ENCODE measurements around the gene FURIN.
"Not testable (repeated sequence)": the region's sequence is repeated elsewhere in the genome, so short reads cannot be mapped to it uniquely, and the experiment has no call there.

The FURIN gene

DNA sequence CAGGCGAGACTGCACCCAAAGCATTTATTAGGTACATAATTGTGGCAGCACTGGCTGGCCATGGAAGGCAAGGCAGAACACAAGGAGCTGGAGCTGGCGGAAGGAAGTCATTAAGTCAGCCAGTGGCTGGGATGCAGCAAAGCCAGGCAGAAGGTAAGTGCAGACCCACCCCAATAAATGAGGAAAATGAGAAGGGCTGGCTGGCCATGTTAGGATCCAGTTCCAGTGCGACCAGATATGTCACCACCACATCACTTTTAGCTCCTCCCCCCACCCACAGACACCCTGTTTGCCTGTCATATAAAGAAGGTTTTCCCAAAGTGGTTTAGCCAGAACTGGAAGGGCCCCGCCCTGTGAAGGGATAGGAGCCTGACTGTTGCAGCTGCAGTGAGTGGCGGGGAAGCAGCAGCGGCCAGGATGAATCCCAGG is at the start of gene FURIN:
Gene FURIN (plus strand): TSS at position 328 of the 429 bp plus-strand sequence. CDS start 7,153 bp downstream, outside the sequence.
- DNase-seq (ENCODE audit: extremely low spot score) = no peak
- POLR2A ChIA-PET = interaction anchor here (0.8 to 1.5 kb wide), 2 partner anchors 9 to 63 kb away, joined by 3 to 7 read pairs; no protein-coding TSS in a partner anchor
- CTCF ChIA-PET = no interaction called here
- no peak for TF ChIP-seq ARNT (IDR thresholded peaks at IDR 0.05)
- no peak for TF ChIP-seq FOXM1 (IDR thresholded peaks at IDR 0.05; ENCODE audit: borderline replicate concordance)
- no peak for TF ChIP-seq NFRKB (IDR thresholded peaks at IDR 0.05)
- TF ChIP-seq SP1 (IDR thresholded peaks at IDR 0.05) = no peak
- TF ChIP-seq, protein P1, sequence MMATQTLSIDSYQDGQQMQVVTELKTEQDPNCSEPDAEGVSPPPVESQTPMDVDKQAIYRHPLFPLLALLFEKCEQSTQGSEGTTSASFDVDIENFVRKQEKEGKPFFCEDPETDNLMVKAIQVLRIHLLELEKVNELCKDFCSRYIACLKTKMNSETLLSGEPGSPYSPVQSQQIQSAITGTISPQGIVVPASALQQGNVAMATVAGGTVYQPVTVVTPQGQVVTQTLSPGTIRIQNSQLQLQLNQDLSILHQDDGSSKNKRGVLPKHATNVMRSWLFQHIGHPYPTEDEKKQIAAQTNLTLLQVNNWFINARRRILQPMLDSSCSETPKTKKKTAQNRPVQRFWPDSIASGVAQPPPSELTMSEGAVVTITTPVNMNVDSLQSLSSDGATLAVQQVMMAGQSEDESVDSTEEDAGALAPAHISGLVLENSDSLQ (IDR thresholded peaks at IDR 0.05) = no peak
- TF ChIP-seq FOXK2 (IDR thresholded peaks at IDR 0.05) = no peak
- TF ChIP-seq FOXA1 (IDR thresholded peaks at IDR 0.05) = no peak

DNA sequence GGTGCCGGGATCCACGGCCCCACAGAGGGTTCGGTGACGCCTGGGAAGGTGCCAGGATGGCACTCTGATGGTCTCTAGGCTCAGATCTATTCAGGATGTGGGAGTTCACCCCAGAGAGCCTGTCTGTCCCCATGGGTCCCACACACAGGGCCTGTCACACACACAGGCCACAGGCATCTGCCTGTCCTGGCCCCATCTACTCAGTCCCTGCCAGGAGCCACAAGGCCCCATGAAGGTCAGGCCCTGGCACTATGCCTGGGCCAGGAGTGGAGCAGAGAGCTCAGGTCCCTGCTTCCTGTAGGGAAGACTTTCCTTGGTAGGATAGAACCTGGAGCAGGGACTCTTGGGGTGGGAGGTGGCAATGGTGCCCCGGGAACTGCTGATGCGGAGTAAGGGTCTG is 49.0 kb upstream of the FURIN start:
- DNase-seq (ENCODE audit: extremely low spot score) = no peak
- TF ChIP-seq ARNT (IDR thresholded peaks at IDR 0.05) (no peak), HDGF (IDR thresholded peaks at IDR 0.05; ENCODE audit: borderline replicate concordance) (no peak), SP1 (IDR thresholded peaks at IDR 0.05) (no peak), FOXM1 (IDR thresholded peaks at IDR 0.05; ENCODE audit: borderline replicate concordance) (no peak), FOXA1 (IDR thresholded peaks at IDR 0.05) (no peak), L3MBTL2 (conservative IDR thresholded peaks at IDR 0.05) (no peak), ELF4 (IDR thresholded peaks at IDR 0.05) (no peak), FOXK2 (IDR thresholded peaks at IDR 0.05) (no peak), TARDBP (IDR thresholded peaks at IDR 0.05) (no peak)
- CTCF ChIA-PET = interaction anchor here (0.6 kb wide), 1 partner anchor 24 kb away, joined by 4 read pairs; no protein-coding TSS in a partner anchor
- POLR2A ChIA-PET = no interaction called here

DNA sequence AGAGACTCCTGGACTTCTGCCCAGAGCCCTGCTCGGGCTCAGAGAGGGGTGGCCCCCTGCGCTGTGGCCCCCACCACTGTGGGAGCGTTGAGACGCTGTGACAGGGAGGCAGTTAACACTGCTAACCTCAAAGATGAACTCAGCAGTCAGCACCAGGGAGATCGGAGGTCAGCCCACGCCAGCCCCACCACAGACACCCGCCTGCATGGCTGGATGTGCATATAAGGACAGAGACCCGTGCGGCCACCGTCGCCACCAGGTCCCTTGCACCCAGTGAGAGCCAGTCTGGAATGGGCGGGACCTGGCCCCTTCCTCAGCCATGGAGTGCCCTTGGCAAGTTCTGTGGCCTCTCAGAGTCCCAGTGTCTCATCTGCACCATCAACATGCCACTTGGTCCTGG is 48.5 kb upstream of the FURIN start:
- ChIA-PET POLR2A (no interaction called here), CTCF (interaction anchor here (0.6 kb wide), 1 partner anchor 24 kb away, joined by 4 read pairs; no protein-coding TSS in a partner anchor)
- no peak for DNase-seq (ENCODE audit: extremely low spot score)
- no peak for TF ChIP-seq NFRKB (IDR thresholded peaks at IDR 0.05)
- TF ChIP-seq ARNT (IDR thresholded peaks at IDR 0.05) = no peak
- TF ChIP-seq TARDBP (IDR thresholded peaks at IDR 0.05) = no peak
- TF ChIP-seq L3MBTL2 (conservative IDR thresholded peaks at IDR 0.05) = no peak
- no peak for TF ChIP-seq ZNF384 (IDR thresholded peaks at IDR 0.05)
- no peak for TF ChIP-seq LEF1 (IDR thresholded peaks at IDR 0.05; ENCODE audit: borderline replicate concordance)
- no peak for TF ChIP-seq FOXA1 (IDR thresholded peaks at IDR 0.05)
- no peak for TF ChIP-seq ELF4 (IDR thresholded peaks at IDR 0.05)
- TF ChIP-seq HDGF (IDR thresholded peaks at IDR 0.05; ENCODE audit: borderline replicate concordance) = no peak
- no peak for TF ChIP-seq FOXM1 (IDR thresholded peaks at IDR 0.05; ENCODE audit: borderline replicate concordance)
- TF ChIP-seq FOXK2 (IDR thresholded peaks at IDR 0.05) = no peak
- no peak for TF ChIP-seq CTBP1 (IDR thresholded peaks at IDR 0.05; ENCODE audit: borderline replicate concordance)

DNA sequence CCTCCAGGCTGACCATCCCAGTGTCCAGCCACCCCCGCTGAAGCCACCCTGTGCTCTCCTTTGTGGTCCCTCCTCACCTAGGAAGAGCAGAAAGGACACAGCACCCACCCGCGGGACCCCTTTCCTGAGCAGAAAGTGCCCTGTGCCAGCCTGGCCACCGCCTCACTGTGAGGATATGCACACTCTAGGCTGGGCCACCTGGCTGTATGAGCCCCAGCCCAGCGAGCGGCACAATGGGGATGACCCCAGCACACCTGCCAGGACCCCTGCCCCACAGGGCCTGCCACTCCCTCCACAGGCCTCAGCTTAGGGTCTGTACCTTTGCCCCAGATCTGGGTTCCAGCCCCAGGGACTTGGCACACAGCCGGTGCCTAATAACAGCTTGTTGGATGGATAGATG is 47.9 kb upstream of the FURIN start:
- ChIA-PET POLR2A (no interaction called here), CTCF (no interaction called here)
- TF ChIP-seq FOXM1 (IDR thresholded peaks at IDR 0.05; ENCODE audit: borderline replicate concordance) = no peak
- TF ChIP-seq ARNT (IDR thresholded peaks at IDR 0.05) = no peak
- TF ChIP-seq ZNF384 (IDR thresholded peaks at IDR 0.05) = no peak
- no peak for TF ChIP-seq SP1 (IDR thresholded peaks at IDR 0.05)
- TF ChIP-seq TARDBP (IDR thresholded peaks at IDR 0.05) = no peak
- no peak for TF ChIP-seq ELF4 (IDR thresholded peaks at IDR 0.05)
- TF ChIP-seq FOXK2 (IDR thresholded peaks at IDR 0.05) = no peak
- no peak for TF ChIP-seq BHLHE40 (IDR thresholded peaks at IDR 0.05; ENCODE audit: borderline replicate concordance)
- TF ChIP-seq NFRKB (IDR thresholded peaks at IDR 0.05) = no peak
- TF ChIP-seq L3MBTL2 (conservative IDR thresholded peaks at IDR 0.05) = no peak
- no peak for TF ChIP-seq HDGF (IDR thresholded peaks at IDR 0.05; ENCODE audit: borderline replicate concordance)
- TF ChIP-seq, protein P1 (IDR thresholded peaks at IDR 0.05) = no peak
- no peak for DNase-seq (ENCODE audit: extremely low spot score)

DNA sequence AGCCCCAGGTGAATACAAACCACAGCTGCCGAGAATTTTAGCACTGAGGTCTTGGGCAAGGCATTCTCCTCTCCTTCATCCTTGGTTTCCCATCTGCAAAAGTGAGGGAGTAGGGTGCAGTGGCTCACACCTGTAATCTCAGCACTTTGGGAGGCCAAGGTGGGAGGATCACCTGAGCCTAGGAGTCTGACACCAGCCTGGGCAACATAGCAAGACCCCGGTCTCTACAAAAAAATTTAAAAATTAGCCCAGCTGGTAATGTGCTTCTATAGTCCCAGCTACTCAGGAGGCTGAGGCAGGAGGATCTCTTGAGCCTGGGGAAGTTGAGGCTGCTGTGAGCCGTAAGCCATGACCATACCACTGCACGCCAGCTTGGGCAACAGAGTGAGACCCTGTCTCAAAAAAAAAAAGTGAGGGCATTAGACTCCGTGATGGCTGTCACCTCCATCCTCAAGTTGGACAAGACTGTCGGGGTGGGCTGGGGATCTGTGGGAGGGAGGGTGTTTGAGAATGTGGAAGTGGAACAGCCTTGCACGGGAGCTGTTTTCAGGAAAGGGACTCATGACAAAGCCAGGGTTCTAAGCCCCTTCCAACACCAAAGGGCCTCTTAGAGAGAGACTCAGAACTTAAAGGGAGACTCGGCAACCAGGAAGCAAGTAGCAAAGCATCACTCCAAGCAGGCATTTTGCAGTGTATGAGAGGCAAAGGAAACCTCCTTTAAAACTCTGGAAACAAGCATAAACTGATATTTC is 46.0 kb upstream of the FURIN start:
- no peak for DNase-seq (ENCODE audit: extremely low spot score)
- CTCF ChIA-PET = interaction anchor here (0.6 kb wide), 1 partner anchor 9 kb away, joined by 3 read pairs; no protein-coding TSS in a partner anchor
- TF ChIP-seq FOXM1 (IDR thresholded peaks at IDR 0.05; ENCODE audit: borderline replicate concordance) (no peak), LEF1 (IDR thresholded peaks at IDR 0.05; ENCODE audit: borderline replicate concordance) (no peak), SP1 (IDR thresholded peaks at IDR 0.05) (no peak), SUZ12 (IDR thresholded peaks at IDR 0.05) (no peak), TARDBP (IDR thresholded peaks at IDR 0.05) (no peak), FOXK2 (IDR thresholded peaks at IDR 0.05) (no peak), CTBP1 (IDR thresholded peaks at IDR 0.05; ENCODE audit: borderline replicate concordance) (no peak), NFRKB (IDR thresholded peaks at IDR 0.05) (no peak), L3MBTL2 (conservative IDR thresholded peaks at IDR 0.05) (no peak), ZNF384 (IDR thresholded peaks at IDR 0.05) (no peak), BHLHE40 (IDR thresholded peaks at IDR 0.05; ENCODE audit: borderline replicate concordance) (no peak)
- TF ChIP-seq, protein P1 (IDR thresholded peaks at IDR 0.05) = no peak
- POLR2A ChIA-PET = no interaction called here

DNA sequence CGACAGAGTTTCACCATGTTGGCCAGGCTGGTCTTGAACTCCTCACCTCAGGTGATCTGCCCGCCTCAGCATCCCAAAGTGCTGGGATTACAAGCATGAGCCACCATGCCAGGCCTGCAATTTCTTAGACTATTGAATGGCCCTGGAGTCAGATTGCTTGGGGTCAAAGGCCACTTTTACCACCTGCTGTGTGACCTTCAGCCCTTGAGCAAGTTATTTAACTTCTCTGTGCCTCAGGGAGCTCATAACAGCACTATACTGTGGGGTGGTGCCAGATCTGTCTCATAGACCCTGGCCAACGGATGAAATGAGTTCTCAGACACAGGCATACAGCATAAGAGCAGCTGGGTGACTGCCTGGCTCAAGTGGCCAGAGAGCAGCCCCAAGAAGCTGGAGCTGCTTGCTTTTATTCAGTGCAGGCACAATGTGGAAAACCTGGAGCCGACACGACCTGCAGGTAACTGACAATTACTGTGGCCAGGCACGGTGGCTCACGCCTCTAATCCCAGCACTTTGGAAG is 44.9 kb upstream of the FURIN start:
- ChIA-PET CTCF (no interaction called here), POLR2A (no interaction called here)

DNA sequence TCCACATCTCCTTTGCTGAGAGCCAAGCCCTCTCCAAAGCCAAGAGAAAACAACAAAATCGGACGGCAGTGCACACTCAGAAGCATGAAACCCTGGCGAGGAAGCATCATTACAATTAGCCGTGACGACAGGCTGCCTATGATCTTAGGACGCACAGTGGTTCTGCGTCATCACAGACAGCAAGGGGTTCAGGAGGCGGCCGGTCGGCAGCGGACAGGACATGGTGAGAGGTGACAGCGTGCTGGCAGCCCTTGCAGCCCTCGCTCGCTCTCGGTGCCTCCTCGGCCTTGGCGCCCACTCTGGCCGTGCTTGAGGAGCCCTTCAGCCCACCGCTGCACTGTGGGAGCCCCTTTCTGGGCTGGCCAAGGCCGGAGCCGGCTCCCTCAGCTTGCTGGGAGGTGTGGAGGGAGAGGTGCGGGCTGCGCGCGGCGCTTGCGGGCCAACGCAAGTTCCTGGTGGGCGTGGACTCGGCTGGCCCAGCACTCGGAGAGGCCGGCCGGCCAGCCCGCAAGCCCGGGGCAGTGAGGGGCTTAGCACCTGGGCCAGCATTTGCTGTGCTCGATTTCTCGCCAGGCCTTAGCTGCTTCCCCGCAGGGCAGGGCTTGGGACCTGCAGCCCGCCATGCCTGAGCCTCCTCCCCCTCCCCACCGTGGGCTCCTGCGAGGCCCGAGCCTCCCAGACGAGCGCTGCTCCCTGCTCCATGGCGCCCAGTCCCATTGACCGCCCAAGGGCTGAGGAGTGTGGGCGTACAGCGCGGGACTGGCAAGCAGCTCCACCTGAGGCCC is 43.1 kb upstream of the FURIN start:
- CTCF ChIA-PET; DNase-seq (ENCODE audit: extremely low spot score): not testable (repeated sequence)
- POLR2A ChIA-PET = interaction anchor here (1.5 kb wide), 1 partner anchor 49 kb away, joined by 4 read pairs; no protein-coding TSS in a partner anchor

More for the DNA sequence above, 44.9 kb upstream of the FURIN start:
- no peak for DNase-seq (ENCODE audit: extremely low spot score)
- TF ChIP-seq ELF4 (IDR thresholded peaks at IDR 0.05) = no peak
- TF ChIP-seq SP1 (IDR thresholded peaks at IDR 0.05) = no peak
- TF ChIP-seq FOXK2 (IDR thresholded peaks at IDR 0.05) = no peak
- TF ChIP-seq L3MBTL2 (conservative IDR thresholded peaks at IDR 0.05) = no peak
- no peak for TF ChIP-seq BHLHE40 (IDR thresholded peaks at IDR 0.05; ENCODE audit: borderline replicate concordance)
- TF ChIP-seq HDGF (IDR thresholded peaks at IDR 0.05; ENCODE audit: borderline replicate concordance) = no peak
- TF ChIP-seq SUZ12 (IDR thresholded peaks at IDR 0.05) = no peak
- no peak for TF ChIP-seq ZNF384 (IDR thresholded peaks at IDR 0.05)
- no peak for TF ChIP-seq LEF1 (IDR thresholded peaks at IDR 0.05; ENCODE audit: borderline replicate concordance)
- TF ChIP-seq NFRKB (IDR thresholded peaks at IDR 0.05) = no peak
- TF ChIP-seq ARNT (IDR thresholded peaks at IDR 0.05) = no peak
- no peak for TF ChIP-seq FOXM1 (IDR thresholded peaks at IDR 0.05; ENCODE audit: borderline replicate concordance)
- TF ChIP-seq TARDBP (IDR thresholded peaks at IDR 0.05) = no peak
- TF ChIP-seq FOXA1 (IDR thresholded peaks at IDR 0.05) = no peak
- TF ChIP-seq CTBP1 (IDR thresholded peaks at IDR 0.05; ENCODE audit: borderline replicate concordance) = no peak

DNA sequence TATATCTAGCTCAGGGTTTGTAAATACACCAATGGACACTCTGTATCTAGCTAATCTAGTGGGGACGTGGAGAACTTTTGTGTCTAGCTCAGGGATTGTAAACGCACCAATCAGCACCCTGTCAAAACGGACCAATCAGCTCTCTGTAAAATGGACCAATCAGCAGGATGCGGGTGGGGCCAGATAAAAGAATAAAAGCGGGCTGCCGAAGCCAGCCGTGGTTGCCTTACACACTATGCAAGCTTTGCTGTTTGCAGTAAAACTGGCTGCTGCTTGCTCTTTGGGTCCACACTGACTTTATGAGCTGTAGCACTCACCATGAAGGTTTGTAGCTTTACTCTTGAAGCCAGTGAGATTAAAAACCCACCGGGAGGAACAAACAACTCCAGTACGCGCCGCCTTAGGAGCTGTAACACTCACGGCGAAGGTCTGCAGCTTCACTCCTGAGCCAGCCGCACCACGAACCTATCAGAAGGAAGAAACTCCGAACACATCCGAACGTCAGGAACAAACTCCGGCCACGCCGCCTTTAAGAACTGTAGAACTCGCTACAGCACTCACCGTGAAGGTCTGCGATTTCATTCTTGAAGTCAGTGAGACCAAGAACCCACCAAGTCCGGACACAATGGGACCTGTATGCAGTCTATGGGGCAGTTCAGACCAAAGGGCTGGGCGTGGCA is 42.0 kb upstream of the FURIN start:
- ChIA-PET CTCF (interaction anchor here (1.2 kb wide), 1 partner anchor 11 kb away, joined by 6 read pairs; no protein-coding TSS in a partner anchor), POLR2A (interaction anchor here (1.5 kb wide), 1 partner anchor 48 kb away, joined by 4 read pairs; no protein-coding TSS in a partner anchor)

More for the DNA sequence above, 42.0 kb upstream of the FURIN start:
- not testable (repeated sequence) for DNase-seq (ENCODE audit: extremely low spot score)
